Hematopoietic multipotent progenitor cell treated with erythropoietin and hydrocortisone succinate and interleukin-3 and kit ligand, for 8 days (in vitro differentiated cells): ENCODE results near the gene SMYD4.
"Not testable (repeated sequence)": the region's sequence is repeated elsewhere in the genome, so short reads cannot be mapped to it uniquely, and the experiment has no call there.

ENCODE experiments used
- DNase-seq: peaks from one replicate; pipeline ENCODE4 v3.0.0-alpha.2; 2015

SMYD4 gene

GRCh38 chr17:1829592-1830257 is at the start of gene SMYD4, which contains the start of gene RPA1:
Gene SMYD4 (minus strand): TSS chr17:1829902. CDS start chr17:1827994, 1,908 bp downstream.
Gene RPA1 (plus strand): TSS chr17:1830005. CDS start chr17:1830094, 89 bp downstream.
- DNase-seq: peak; percentile 88

DNA sequence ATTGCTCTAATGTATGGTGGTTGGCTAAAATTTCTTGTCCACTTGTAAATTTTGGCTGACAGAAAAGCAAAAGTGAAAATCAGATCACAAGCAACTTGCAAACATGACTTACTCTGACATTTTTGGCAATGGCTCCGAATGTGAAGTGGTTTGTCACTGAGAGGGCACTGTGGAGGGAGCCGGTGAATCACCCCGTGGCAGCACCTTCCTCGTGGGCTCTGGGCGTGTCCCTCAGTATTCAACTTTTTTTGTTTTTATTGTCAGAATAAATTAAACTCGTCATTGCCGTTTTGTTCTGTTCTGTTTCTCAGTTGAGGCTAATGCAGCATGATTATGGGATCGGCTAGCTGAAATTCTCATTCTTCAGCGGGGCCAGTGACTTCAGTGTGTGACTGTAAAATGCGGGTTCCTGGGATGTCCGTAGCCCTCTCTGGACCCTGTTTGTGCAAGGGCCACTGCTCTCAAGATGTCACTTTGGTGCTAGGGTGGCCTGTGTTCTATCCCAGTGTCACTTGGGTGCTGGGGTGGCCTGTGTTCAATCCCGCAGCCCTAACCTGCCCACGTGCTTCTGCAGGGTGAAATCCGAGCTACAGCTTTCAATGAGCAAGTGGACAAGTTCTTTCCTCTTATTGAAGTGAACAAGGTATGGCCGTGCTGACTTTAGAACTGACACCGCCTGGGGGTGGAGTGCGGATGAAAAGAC is 48.9 kb upstream of the SMYD4 start:
- DNase-seq: no peak

DNA sequence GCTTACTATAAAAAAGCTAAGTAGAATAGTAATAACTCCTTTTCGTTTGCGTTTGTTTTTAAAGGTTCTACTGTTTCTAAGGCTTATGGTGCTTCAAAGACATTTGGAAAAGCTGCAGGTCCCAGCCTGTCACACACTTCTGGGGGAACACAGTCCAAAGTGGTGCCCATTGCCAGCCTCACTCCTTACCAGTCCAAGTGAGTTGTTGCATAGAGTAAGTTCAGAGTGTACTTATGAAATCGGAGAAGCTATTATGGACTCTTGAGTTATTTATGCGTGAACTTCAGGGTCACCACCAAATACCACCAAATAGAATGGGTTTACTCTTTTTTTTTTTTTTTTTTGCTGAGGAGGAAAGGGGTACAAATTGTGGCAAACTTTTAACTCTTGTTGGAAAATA is 45.9 kb upstream of the SMYD4 start:
- no peak for DNase-seq

GRCh38 chr17:1873418-1873817 is 43.7 kb upstream of the SMYD4 start:
- no peak for DNase-seq

DNA sequence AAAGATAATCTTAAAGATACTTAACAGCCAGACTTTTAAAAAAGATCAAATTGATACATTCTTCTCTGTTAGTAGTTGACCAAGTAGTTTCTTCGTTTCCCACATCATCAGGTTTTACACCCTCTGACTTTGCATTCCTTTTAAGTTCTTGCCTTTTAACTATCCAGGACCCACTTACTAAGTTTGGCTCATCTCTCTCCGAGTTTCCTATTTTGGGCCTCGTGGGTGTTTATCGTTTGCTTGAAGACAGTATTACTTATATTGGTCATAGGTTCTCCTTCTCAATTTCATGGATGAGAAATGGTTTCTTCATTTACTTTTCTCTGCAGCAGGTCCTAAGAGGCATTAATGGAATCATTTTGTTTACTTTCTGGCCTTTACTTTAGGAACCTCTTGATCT is 43.3 kb upstream of the SMYD4 start:
- no peak for DNase-seq

DNA sequence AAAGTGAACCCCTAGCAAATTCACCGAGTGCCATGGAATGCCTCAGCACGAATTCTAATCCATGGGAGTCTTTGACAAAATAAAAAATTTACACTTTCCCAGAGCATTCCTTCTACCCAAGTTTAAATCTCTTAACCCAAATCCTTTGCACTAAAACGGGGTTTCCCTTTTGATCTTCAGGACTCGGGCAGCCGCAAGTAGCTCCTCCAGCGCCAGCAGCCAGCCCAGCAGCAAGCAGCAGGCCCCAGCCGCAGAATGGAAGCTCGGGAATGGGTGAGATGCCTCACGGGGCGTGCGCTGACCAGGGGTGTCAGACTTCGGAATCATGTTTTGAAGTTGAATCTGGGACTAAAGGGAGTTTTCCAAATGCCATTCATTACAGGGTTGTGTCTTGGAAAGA is 42.6 kb upstream of the SMYD4 start:
- DNase-seq: no peak

- DNase-seq: no peak
Measured at GRCh38 chr17:1871756-1872155, 42.1 kb upstream of the SMYD4 start.

DNA sequence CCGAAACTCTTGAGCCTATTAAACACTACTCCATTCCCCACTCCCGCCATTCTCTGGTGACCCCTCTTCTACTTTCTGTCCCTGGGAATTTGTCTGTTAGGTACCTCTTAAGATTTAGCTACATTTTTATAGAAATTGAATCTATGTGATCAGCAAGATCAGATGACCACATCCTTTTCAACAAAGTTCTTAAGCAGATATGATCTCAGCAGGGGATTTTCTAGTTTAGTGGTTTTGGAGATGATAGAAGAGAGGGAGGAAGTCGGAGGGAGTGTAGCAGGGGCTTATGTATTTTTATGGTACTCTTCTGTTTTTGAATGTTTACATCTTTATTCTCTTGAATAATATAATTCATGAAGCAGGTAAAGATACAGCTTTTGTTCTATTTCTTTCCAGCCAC is 40.9 kb upstream of the SMYD4 start:
- DNase-seq: no peak

DNA sequence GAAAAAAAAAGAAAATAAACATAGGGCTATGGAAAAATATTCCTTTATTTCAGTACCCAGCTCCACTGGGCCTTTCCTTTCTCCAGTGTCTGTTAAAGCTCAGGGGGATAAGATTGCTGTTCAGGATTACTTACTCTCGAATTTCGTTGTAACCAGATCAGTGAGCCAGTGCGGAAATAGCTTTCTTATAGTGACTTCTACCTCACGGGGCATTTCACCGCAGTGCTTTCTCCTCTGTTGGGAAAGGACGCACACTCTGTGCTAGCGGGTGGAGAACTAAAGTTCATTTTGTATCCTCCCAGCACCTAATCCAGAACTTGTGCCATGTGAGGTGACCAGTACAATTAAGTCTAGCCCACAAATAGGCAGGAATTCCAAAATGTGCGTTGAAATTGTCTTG is 38.4 kb upstream of the SMYD4 start:
- DNase-seq: no peak

- DNase-seq: no peak
Measured at GRCh38 chr17:1867307-1867706, 37.6 kb upstream of the SMYD4 start.

DNA sequence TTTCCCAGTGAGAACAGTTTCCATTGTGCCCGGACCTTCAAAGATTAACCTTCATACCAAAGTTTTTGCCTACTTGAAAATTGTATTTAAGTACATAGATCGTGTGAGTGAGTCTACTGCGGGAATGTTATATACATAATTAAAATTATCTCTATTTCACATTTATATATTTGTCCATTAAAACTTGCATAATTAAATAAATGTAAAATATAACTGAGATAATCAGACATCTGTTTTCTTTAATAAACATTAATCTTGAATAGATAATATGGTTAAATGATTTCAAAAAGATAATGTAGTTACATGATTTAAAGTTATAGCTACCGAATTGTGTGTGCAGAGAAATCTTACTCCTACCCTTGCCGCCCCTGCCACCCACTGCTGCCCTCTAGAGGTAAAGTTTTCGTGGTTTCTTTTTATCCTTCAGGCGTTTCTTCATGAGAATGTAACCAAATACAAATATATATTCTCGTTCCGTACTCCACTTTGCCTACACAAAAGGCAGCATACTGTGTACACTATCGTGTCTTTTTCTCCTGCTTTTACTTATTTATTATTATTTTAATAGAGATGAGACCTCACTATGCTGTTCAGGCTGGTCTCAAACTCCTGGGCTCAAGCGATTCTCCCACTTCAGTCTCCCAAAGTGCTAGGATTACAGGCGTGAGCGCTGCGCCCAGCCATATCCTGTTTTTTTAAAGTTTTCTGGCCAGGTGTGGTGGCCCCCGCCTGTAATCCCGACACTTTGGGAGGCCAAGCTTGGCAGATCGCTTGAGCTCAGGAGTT is 35.7 kb upstream of the SMYD4 start:
- peak; percentile 68 for DNase-seq

GRCh38 chr17:1861391-1862010 is 31.8 kb upstream of the SMYD4 start:
- no peak for DNase-seq

DNA sequence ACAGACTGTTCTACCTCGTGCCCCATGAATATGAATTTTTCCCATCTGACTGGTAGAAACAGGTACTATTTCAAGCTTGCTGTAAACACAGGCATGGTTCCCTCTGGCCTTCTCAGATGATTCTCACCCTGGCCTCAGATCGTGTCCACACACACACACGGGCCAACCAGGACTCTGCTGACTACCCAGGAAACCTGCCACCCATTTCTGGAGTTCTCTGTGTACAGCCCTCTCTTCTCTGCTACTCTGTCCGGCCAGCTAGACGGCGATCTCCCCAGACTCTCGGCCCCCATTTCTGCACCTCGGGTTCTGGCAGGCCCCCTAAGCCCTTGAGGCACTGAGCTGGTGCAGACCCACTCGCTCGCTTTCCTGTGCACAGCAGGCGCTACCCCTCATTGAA is 31.3 kb upstream of the SMYD4 start:
- DNase-seq: no peak

DNA sequence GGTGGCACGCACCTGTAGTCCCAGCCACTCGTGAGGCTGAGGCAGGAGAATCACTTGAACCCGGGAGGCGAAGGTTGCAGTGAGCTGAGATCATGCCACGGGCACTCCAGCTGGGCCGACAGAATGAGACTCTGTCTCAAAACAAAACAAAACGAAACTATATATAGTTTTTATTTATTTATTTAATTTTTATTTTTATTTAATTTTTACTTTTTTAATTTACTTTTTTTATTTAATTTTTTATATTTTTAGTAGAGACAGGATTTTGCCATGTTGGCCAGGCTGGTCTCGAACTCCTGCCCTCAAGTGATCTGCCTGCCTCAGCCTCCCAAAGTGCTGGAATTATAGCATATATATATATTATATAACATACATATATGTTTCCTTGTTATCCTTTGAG is 26.8 kb upstream of the SMYD4 start:
- not testable (repeated sequence) for DNase-seq

GRCh38 chr17:1853698-1854097 is 24.0 kb upstream of the SMYD4 start:
- DNase-seq: no peak

GRCh38 chr17:1852327-1852726 is 22.6 kb upstream of the SMYD4 start:
- no peak for DNase-seq

DNA sequence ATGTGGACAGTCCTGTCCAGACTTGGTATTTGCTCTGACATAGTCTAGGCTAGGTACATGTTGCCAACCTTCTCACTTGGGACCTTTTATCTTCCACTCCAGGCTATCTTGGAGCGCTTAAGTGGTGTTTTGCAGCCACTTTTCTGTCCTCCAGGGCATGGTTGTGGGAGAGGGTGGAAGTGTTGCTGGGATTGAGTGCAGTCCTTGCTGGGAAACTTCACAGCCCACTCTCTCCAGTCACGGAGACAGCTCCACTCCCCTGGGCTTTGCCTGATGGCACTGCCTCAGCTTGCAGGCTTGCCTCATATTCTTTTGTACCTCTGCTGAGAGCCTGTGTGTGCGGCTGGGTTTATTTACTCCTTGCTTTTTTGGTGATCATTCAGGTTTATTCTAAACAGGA is 17.5 kb upstream of the SMYD4 start:
- DNase-seq: no peak

GRCh38 chr17:1843947-1844346 is 14.2 kb upstream of the SMYD4 start:
- DNase-seq: no peak

- DNase-seq: peak; percentile 86
Measured at GRCh38 chr17:1839516-1839915, 9.8 kb upstream of the SMYD4 start.

DNA sequence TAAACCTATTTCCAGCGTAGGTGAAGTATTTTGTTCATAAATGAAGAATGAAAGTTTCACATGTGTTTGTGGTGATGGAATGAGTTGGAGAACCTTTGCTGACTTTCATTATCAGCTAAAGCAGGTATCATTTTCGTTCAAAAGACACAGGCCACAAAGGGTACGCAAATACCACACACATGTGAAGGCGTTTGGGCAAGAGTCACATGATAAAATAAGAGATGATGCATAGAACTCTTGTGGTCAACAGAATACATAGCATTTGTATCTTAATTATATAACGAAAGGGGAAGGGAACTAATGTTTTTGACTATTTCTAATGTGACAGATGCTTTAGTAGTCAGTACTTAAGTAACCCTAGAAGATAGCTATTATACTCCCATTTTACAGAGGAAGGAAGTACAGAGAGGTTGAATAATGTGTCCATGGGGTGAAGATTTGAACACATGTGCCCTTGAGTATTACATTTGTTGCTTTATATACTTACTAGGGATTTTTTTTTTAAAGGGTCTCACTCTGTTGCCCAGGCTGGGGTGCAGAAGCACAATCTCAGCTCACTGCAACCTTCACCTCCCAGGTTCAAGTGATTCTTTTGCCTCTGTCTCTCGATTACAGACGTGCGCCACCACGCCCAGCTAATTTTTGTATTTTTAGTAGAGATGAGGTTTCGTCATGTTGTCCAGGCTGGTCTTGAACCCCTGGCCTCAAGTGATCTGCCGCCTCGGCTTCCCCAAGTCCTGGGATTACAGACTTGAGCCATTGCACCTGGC is 4.9 kb upstream of the SMYD4 start:
- DNase-seq: peak; percentile 30

DNA sequence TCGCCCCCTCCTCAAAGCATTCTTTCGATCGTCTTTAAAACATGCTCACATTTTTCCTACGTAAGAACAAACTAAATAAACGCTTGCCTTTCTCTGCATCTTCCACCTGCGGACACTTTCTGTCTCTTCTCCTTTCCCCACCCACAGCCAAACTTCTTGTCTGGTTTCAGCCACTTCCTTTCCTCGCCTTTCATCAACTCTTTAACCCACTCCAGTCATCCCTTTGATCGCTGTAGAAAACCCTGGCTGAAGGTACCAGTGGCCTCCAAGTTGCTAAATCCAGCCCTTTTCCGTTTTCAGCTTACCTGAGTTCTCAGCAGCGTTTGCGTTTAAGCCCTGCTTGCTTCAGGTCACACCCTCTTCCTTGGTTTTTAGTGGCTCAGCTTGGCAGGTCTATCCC is 586 bp upstream of the SMYD4 start:
- DNase-seq: peak; percentile 42

DNA sequence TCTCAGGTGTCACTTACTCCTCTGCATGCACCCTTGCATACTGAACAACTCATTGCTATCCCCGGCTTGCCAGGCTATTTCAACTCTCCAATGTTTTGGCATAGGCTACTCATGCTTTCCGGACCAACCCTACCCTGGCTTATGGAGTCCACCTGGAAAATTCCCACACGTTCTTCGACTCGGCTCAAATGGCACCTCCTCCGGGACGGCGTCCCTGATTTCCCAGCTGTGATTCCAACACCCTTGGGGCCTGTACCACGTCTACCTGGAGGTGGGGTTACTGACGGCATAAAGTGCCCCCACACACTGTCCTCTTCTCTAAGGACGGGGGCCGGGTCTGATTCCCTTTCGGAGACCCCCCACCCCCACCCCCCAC is 498 bp downstream of the SMYD4 start:
- peak; percentile 2 for DNase-seq
